HepG2 (cell line): ENCODE data around the gene SLC22A23. TPM values are rescaled to one million over a fixed set of nuclear protein-coding genes. Genes with fewer than 3 reads are reported as not detected.

Source experiments
- ATAC-seq: fragments of 200-7000 bp; cut with Tn5 transposase; 3 replicates; pipeline ENCODE4 v1.9.1; 2020; ENCODE audit warnings: mild to moderate bottlenecking, moderate library complexity
- BruUV-seq: library from RNA; stranded (reverse); fragments of 400-500 nt; replicated peaks from 2 replicates; lab custom pipeline; 2021; lab: Mats Ljungman, UMichigan
- CTCF ChIA-PET: fragments of 300-600 bp; formaldehyde crosslinking; extraction: SDS; loops from one replicate; lab custom pipeline; 2021; ENCODE audit warnings: low total read pairs, inconsistent platforms, low intra/inter-chr PET ratio; lab: Yijun Ruan, JAX
- POLR2A ChIA-PET: fragments of 350-600 bp; sonication (Branson Sonifier 250); formaldehyde crosslinking; loops from one replicate; lab custom pipeline; 2020; ENCODE audit warnings: antibody characterized with exemption, inconsistent platforms; lab: Yijun Ruan, JAX
- DNase-seq: peaks from one replicate; pipeline ENCODE4 v3.0.0-alpha.2; 2015; ENCODE audit warnings: low spot score
- FAIRE-seq: peaks from 3 replicates; lab custom pipeline; 2011; peaks lifted over from hg19 to GRCh38; lab: Jason Lieb, UNC
- H2AFZ ChIP-seq: one replicate; pipeline ENCODE4 v1.6.1; 2011; ENCODE audit warnings: low read length, inconsistent platforms
- H3K27ac ChIP-seq: fragments of 300-600 bp; 3 replicates; pipeline ENCODE4 v1.8.0; 2011; ENCODE audit warnings: mixed run types, mild to moderate bottlenecking, mixed read lengths, low read length, inconsistent platforms; ENCODE audit not compliant: insufficient read depth; ENCODE audit errors: extremely low read length
- H3K27me3 ChIP-seq, 2 experiments: fragments of 200-600 bp in 1 of 2; 2 replicates in 1 of 2; 3 replicates in 1 of 2; pipeline versions ENCODE4 v1.6.0 to v1.8.0; 2011; ENCODE audit warnings: low read length in 2 of 2, mild to moderate bottlenecking in 2 of 2, moderate library complexity in 2 of 2, inconsistent platforms in 1 of 2; ENCODE audit not compliant: insufficient read depth in 2 of 2, control insufficient read depth in 1 of 2
- H3K36me3 ChIP-seq, 2 experiments: fragments of 200-600 bp in 1 of 2; replicated peaks in 1 of 2; 2 replicates in 1 of 2; 3 replicates in 1 of 2; pipeline versions ENCODE4 v1.5.1 to v1.8.0; 2011; ENCODE audit warnings: low read length in 2 of 2, inconsistent platforms in 1 of 2; ENCODE audit not compliant: insufficient read depth in 2 of 2, control insufficient read depth in 1 of 2
- H3K4me1 ChIP-seq: 2 replicates; pipeline ENCODE4 v1.5.1; 2012; ENCODE audit warnings: low read length, inconsistent platforms; ENCODE audit not compliant: insufficient read depth
- H3K4me2 ChIP-seq: 2 replicates; pipeline ENCODE4 v1.6.0; 2011; ENCODE audit warnings: low read depth, low read length, inconsistent platforms
- H3K4me3 ChIP-seq, 3 experiments: fragments of 200-600 bp in 1 of 3; sonication (generic), shearing (Covaris generic) in 1 of 3; replicated peaks in 1 of 3; 2 replicates each; pipeline ENCODE4 v1.5.1; 2011 to 2016; ENCODE audit warnings: low read length in 3 of 3, inconsistent platforms in 2 of 3, low read depth in 2 of 3, mild to moderate bottlenecking in 2 of 3, control low read depth in 1 of 3, mixed read lengths in 1 of 3; ENCODE audit not compliant: insufficient read depth in 1 of 3
- H3K79me2 ChIP-seq: one replicate; pipeline ENCODE4 v1.6.1; 2011; ENCODE audit warnings: low read length, inconsistent platforms; ENCODE audit not compliant: insufficient read depth
- H3K9ac ChIP-seq: 2 replicates; pipeline ENCODE4 v1.6.0; 2011; ENCODE audit warnings: mild to moderate bottlenecking, low read depth, low read length, inconsistent platforms; ENCODE audit not compliant: insufficient read depth
- H3K9me3 ChIP-seq: 2 replicates; pipeline ENCODE4 v1.5.1; 2012; ENCODE audit warnings: mild to moderate bottlenecking, low read length
- H4K20me1 ChIP-seq: 2 replicates; pipeline ENCODE4 v1.6.0; 2011; ENCODE audit warnings: inconsistent platforms, mild to moderate bottlenecking, low read length, moderate library complexity; ENCODE audit not compliant: insufficient read depth
- BATF2 ChIP-seq: sonication (generic); formaldehyde crosslinking; IDR thresholded peaks from 2 replicates; pipeline ENCODE4 v1.8.0; 2022; ENCODE audit warnings: mild to moderate bottlenecking, missing genetic modification reagents, moderate library complexity
- DRAP1 ChIP-seq: IDR thresholded peaks from 2 replicates; pipeline ENCODE4 v1.6.1; 2016; ENCODE audit warnings: missing genetic modification reagents, missing compliant biosample characterization
- FOXO1 ChIP-seq: sonication (generic); formaldehyde crosslinking; IDR thresholded peaks from 2 replicates; pipeline ENCODE4 v1.4.0; 2020; ENCODE audit warnings: missing genetic modification reagents
- GATA4 ChIP-seq: sonication (generic); IDR thresholded peaks from 2 replicates; pipeline ENCODE4 v1.6.1; 2016; ENCODE audit warnings: antibody characterized with exemption, low read depth, borderline replicate concordance
- IKZF1 ChIP-seq: fragments of 450-650 bp; IDR thresholded peaks from 2 replicates; pipeline ENCODE4 v1.7.1; 2016
- NAIF1 ChIP-seq: sonication (generic); formaldehyde crosslinking; IDR thresholded peaks from 2 replicates; pipeline ENCODE4 v1.5.0; 2020; ENCODE audit warnings: mild to moderate bottlenecking, missing genetic modification reagents, borderline replicate concordance
- NBN ChIP-seq: fragments of 450-650 bp; conservative IDR thresholded peaks from 2 replicates; pipeline ENCODE4 v1.6.1; 2017
- NFYB ChIP-seq: sonication (generic); formaldehyde crosslinking; IDR thresholded peaks from 2 replicates; pipeline ENCODE4 v1.4.0; 2020; ENCODE audit warnings: missing genetic modification reagents
- NR3C1 ChIP-seq: sonication (generic); formaldehyde crosslinking; IDR thresholded peaks from 2 replicates; pipeline ENCODE4 v1.4.0; 2020; ENCODE audit warnings: missing genetic modification reagents
- SNAI1 ChIP-seq: sonication (generic); formaldehyde crosslinking; IDR thresholded peaks from 2 replicates; pipeline ENCODE4 v1.5.0; 2020; ENCODE audit warnings: mild to moderate bottlenecking, missing genetic modification reagents, borderline replicate concordance
- U2AF2 ChIP-seq: fragments of 200-400 bp; formaldehyde crosslinking; IDR thresholded peaks from 2 replicates; pipeline ENCODE4 v1.6.1; 2017; ENCODE audit warnings: low read depth, mild to moderate bottlenecking, low read length
- YY1 ChIP-seq: IDR thresholded peaks from 2 replicates; pipeline ENCODE4 v1.6.1; 2011; ENCODE audit warnings: low read length, low read depth, moderate library complexity, mild to moderate bottlenecking; ENCODE audit not compliant: insufficient read depth, insufficient replicate concordance
- ZBTB3 ChIP-seq: sonication (generic); formaldehyde crosslinking; IDR thresholded peaks from 2 replicates; pipeline ENCODE4 v1.4.0; 2020; ENCODE audit warnings: low read depth, mild to moderate bottlenecking, moderate library complexity, missing genetic modification reagents, borderline replicate concordance
- ZNF101 ChIP-seq: sonication (generic); formaldehyde crosslinking; IDR thresholded peaks from 2 replicates; pipeline ENCODE4 v1.4.0; 2020; ENCODE audit warnings: mild to moderate bottlenecking, low read depth, missing genetic modification reagents, borderline replicate concordance
- ZNF562 ChIP-seq: sonication (generic); formaldehyde crosslinking; IDR thresholded peaks from 2 replicates; pipeline ENCODE4 v1.8.0; 2022; ENCODE audit warnings: missing genetic modification reagents, borderline replicate concordance
- ZNF713 ChIP-seq: sonication (generic); formaldehyde crosslinking; IDR thresholded peaks from 2 replicates; pipeline ENCODE4 v1.4.0; 2020; ENCODE audit warnings: mild to moderate bottlenecking, missing genetic modification reagents
- ZNF850 ChIP-seq: sonication (generic); formaldehyde crosslinking; conservative IDR thresholded peaks from 2 replicates; pipeline ENCODE4 v1.9.0; 2021; ENCODE audit warnings: mild to moderate bottlenecking, missing genetic modification reagents
- ZSCAN30 ChIP-seq: sonication (generic); formaldehyde crosslinking; IDR thresholded peaks from 2 replicates; pipeline ENCODE4 v1.5.0; 2020; ENCODE audit warnings: mild to moderate bottlenecking, missing genetic modification reagents
- WGBS: methylation state at CpG from one replicate; pipeline ENCODE4 v1.1.6; 2017; ENCODE audit warnings: low lambda C conversion rate; 5-methylcytosine and 5-hydroxymethylcytosine counted together
- in situ Hi-C: cut with HindIII; loops from 2 replicates; pipeline ENCODE4 v1.10.0; 2017; ENCODE audit warnings: low pct_unique_long_range_greater_than_20kb; ENCODE audit not compliant: extremely low pct_ligation_motif_present
- intact Hi-C: fragments of 100-400 bp; cut with micrococcal nuclease; formaldehyde crosslinking; loops from one replicate; pipeline ENCODE4 v1.10.0; 2022; ENCODE audit not compliant: unreplicated experiment
- polyA plus RNA-seq, 8 experiments: library from polyadenylated mRNA; depleted of rRNA in 3 of 8; stranded (reverse) in 7 of 8; unstranded in 1 of 8; fragments of >200 nt; fragmentation: Illumina TruSeq in 4 of 8; extraction: Trizol in 4 of 8; gene quantifications; 2 replicates each; pipeline versions ENCODE4 v1.2.1 to v1.2.3, GENCODE V29; 2011 to 2016; ENCODE audit warnings: low read depth in 4 of 8, missing spikeins in 1 of 8, mixed read lengths in 1 of 8; ENCODE audit not compliant: insufficient read depth in 1 of 8
- total RNA-seq, 5 experiments: library from RNA; depleted of rRNA; stranded (reverse); fragments of >200 nt; fragmentation: Illumina TruSeq; extraction: Trizol; gene quantifications; 2 replicates each; pipeline ENCODE4 v1.2.3, GENCODE V29; 2016; ENCODE audit warnings: low read depth in 1 of 5

Gene SLC22A23
- total and polyA plus RNA-seq, 2 of the 13 experiments (the other 11 are each of a cell fraction or from before 2014, with no cell fraction given), result 11.8 to 17.5 TPM

DNA sequence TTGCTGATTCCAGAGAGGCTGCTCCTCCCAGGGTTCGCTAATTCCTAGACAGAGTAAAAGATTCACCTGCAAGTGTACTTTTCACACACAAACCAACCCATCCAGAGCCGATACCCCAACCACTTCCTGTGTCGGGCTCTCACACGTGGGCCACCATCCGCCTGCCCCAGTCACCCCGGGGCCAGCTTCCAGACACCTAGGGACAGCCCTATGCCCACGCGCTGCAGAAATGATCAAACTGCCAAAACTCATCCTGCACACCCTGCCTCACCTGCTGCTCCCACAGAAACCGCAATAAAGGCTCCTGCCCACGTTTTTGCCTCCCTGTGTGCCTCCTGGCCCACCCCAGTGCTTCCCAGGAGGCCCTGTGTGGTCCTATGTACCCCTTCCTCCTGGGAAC, 138.6 kb downstream of the SLC22A23 start:
- WGBS, result 98% methylated on average over 10 of the region's 10 CpGs

GRCh38 chr6:3317741-3318211, 139.1 kb downstream of the SLC22A23 start:
- FAIRE-seq (no peak), ATAC-seq (no peak), DNase-seq (no peak)
- peaks cover 46 to 80% of the 10 kb centered on the region in 2 experiments for H3K36me3 ChIP-seq
- no peak overlapping the region for H3K4me3 ChIP-seq
- intact Hi-C loops (no loop called here), in situ Hi-C loops (no loop called here)
- BruUV-seq, result no TSS peak
- TF ChIP-seq NBN (no peak), ZSCAN30 (CRISPR knock-in tag) (no peak), FOXO1 (CRISPR knock-in tag) (no peak), GATA4 (no peak), ZNF562 (CRISPR knock-in tag) (no peak), ZNF713 (CRISPR knock-in tag) (no peak), DRAP1 (CRISPR knock-in tag) (no peak), BATF2 (CRISPR knock-in tag) (no peak), IKZF1 (no peak), U2AF2 (no peak), ZNF101 (CRISPR knock-in tag) (no peak), ZNF850 (CRISPR knock-in tag) (no peak), NFYB (CRISPR knock-in tag) (no peak), YY1 (no peak)
- H3K4me1 ChIP-seq, result no peaks in the 10 kb centered on the region
- POLR2A ChIA-PET, result no interaction called here
- H3K4me2 ChIP-seq, result no peak overlapping the region
- no peak overlapping the region for H2AFZ ChIP-seq
- H3K9ac ChIP-seq, result no peak overlapping the region
- H3K9me3 ChIP-seq, result no peaks in the 10 kb centered on the region
- H4K20me1 ChIP-seq, result no peaks in the 10 kb centered on the region
- no peaks in the 10 kb centered on the region for H3K27me3 ChIP-seq
- 96% methylated on average over 11 of the region's 11 CpGs for WGBS
- CTCF ChIA-PET, result no interaction called here
- no peaks in the 10 kb centered on the region for H3K79me2 ChIP-seq
- no peak overlapping the region for H3K27ac ChIP-seq

More for the DNA sequence above, 138.6 kb downstream of the SLC22A23 start:
- no peaks in the 10 kb centered on the region for H3K27me3 ChIP-seq
- DNase-seq (no peak), FAIRE-seq (no peak), ATAC-seq (no peak; the same call in 2 of the 3 replicates)
- no peak overlapping the region for H2AFZ ChIP-seq
- no peak overlapping the region for H3K9ac ChIP-seq
- no peaks in the 10 kb centered on the region for H3K79me2 ChIP-seq
- H3K27ac ChIP-seq, result no peak overlapping the region
- in situ Hi-C loops, result no loop called here
- no peak overlapping the region for H3K4me3 ChIP-seq
- no peaks in the 10 kb centered on the region for H3K4me1 ChIP-seq
- no peaks in the 10 kb centered on the region for H4K20me1 ChIP-seq
- intact Hi-C loops, result no loop called here
- no TSS peak for BruUV-seq
- TF ChIP-seq NR3C1 (no peak), ZBTB3 (CRISPR knock-in tag) (no peak), SNAI1 (CRISPR knock-in tag) (no peak), NAIF1 (CRISPR knock-in tag) (no peak)
- CTCF ChIA-PET, result no interaction called here
- peaks cover 44 to 83% of the 10 kb centered on the region in 2 experiments for H3K36me3 ChIP-seq
- POLR2A ChIA-PET, result no interaction called here
- no peaks in the 10 kb centered on the region for H3K9me3 ChIP-seq
- no peak overlapping the region for H3K4me2 ChIP-seq
